ENCODE data around the gene ATG16L1.

DNA sequence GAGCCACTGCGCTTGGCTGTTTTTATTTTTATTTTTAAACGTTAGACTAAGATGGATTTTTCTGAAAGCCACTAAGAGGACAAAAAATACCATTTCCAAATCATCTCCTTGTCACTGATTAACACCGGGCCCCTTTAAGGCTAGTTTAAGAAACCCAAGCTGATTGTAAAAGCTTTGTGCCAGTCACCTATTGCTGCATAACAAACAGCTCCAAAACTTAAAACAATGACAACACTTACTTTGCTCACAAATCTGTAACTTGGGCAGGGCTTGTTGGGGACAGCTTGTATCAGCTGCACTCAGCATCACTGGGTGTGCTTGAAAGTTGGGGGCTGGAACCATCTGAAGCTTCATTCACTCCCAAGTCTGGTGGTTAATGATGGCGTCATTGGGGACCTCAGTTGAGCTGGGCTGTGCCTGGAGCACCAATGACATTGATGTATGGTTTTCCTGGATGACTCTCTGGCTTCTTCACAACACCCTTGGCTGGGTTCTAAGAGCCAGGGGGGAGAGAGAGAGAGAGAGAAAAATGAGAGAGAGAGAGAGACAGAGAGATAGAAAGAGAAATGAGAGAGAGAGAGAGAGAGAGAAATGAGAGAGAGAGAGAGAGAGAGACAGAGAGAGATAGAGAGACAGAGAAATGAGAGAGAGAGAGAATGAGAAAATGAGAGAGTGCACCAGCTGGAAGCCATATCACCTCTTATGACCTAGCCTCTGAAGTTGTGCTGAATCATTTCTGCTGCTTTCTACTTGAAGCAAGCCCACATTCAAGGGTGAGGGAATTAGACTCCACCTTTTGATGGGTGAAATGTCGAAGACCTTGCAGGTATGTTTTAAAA is 26.0 kb upstream of the ATG16L1 start:
- TF ChIP-seq, protein P1, sequence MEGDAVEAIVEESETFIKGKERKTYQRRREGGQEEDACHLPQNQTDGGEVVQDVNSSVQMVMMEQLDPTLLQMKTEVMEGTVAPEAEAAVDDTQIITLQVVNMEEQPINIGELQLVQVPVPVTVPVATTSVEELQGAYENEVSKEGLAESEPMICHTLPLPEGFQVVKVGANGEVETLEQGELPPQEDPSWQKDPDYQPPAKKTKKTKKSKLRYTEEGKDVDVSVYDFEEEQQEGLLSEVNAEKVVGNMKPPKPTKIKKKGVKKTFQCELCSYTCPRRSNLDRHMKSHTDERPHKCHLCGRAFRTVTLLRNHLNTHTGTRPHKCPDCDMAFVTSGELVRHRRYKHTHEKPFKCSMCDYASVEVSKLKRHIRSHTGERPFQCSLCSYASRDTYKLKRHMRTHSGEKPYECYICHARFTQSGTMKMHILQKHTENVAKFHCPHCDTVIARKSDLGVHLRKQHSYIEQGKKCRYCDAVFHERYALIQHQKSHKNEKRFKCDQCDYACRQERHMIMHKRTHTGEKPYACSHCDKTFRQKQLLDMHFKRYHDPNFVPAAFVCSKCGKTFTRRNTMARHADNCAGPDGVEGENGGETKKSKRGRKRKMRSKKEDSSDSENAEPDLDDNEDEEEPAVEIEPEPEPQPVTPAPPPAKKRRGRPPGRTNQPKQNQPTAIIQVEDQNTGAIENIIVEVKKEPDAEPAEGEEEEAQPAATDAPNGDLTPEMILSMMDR (IDR thresholded peaks at IDR 0.05), result no peak
- no peak for TF ChIP-seq POLR2A (IDR thresholded peaks at IDR 0.05)
